Gastroesophageal sphincter (tissue), 3 donors: Measurements from ENCODE around the gene HS6ST3.

ENCODE experiments used
- EP300 ChIP-seq: sonication (generic); formaldehyde crosslinking; IDR thresholded peaks from one replicate; pipeline ENCODE4 v1.6.1; 2017; ENCODE audit warnings: antibody characterized with exemption, mild to moderate bottlenecking
- POLR2A ChIP-seq, 2 donors: fragments of 450-650 bp; IDR thresholded peaks; one replicate each; pipeline ENCODE4 v1.6.1; 2017; ENCODE audit warnings: antibody characterized with exemption in 2 of 2, mild to moderate bottlenecking in 2 of 2, moderate library complexity in 1 of 2
- TF ChIP-seq, protein P1 (sequence below), 4 experiments: fragments of 200-600 bp in 2 of 4; fragments of 450-650 bp in 2 of 4; sonication (generic) in 1 of 4; IDR thresholded peaks; one replicate each; pipeline ENCODE4 v1.5.1; 2017 to 2019; ENCODE audit warnings: antibody characterized with exemption in 4 of 4, mild to moderate bottlenecking in 2 of 4, moderate library complexity in 2 of 4

DNA sequence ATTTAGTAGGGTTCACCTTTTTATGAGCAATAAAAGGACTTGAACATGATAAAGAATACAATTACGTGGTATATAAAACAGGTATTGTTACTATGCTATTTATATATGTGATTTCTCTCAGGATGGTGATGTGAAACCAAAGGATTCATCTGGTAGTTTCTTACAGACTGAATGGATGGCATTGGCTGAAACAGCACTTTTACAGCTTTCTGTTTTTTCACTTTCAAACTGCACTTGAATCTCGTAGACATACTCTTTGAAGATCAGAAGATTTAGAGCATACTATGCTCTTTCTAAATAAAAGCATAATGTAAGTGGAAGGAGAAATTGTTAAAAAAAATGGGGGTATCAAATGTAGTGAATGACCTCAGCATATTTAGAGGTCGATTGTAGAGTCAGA, 354.8 kb downstream of the HS6ST3 start:
- TF ChIP-seq, protein P1, sequence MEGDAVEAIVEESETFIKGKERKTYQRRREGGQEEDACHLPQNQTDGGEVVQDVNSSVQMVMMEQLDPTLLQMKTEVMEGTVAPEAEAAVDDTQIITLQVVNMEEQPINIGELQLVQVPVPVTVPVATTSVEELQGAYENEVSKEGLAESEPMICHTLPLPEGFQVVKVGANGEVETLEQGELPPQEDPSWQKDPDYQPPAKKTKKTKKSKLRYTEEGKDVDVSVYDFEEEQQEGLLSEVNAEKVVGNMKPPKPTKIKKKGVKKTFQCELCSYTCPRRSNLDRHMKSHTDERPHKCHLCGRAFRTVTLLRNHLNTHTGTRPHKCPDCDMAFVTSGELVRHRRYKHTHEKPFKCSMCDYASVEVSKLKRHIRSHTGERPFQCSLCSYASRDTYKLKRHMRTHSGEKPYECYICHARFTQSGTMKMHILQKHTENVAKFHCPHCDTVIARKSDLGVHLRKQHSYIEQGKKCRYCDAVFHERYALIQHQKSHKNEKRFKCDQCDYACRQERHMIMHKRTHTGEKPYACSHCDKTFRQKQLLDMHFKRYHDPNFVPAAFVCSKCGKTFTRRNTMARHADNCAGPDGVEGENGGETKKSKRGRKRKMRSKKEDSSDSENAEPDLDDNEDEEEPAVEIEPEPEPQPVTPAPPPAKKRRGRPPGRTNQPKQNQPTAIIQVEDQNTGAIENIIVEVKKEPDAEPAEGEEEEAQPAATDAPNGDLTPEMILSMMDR (IDR thresholded peaks at IDR 0.05), result no peak
- no peak for TF ChIP-seq POLR2A (IDR thresholded peaks at IDR 0.05)
- TF ChIP-seq EP300, result no peak
